HG03280 (cell line): ENCODE results near the gene GTF2F2.

Source experiments
- ATAC-seq: cut with Tn5 transposase; IDR thresholded peaks from one replicate; pipeline ENCODE4 v1.9.1; 2021; ENCODE audit warnings: mild to moderate bottlenecking, moderate library complexity; ENCODE audit not compliant: unreplicated experiment

Gene GTF2F2

GRCh38 chr13:45120967-45121831, 889 bp downstream of the GTF2F2 start:
- no peak for ATAC-seq

- ATAC-seq: no peak
Measured at GRCh38 chr13:45122941-45123340, 2.6 kb downstream of the GTF2F2 start.

- ATAC-seq: peak; percentile 91
Measured at GRCh38 chr13:45132369-45133064, 12.2 kb downstream of the GTF2F2 start.

GRCh38 chr13:45133396-45134118, 13.2 kb downstream of the GTF2F2 start:
- ATAC-seq: no peak

- ATAC-seq: no peak
Measured at GRCh38 chr13:45136741-45137504, 16.6 kb downstream of the GTF2F2 start.

- no peak for ATAC-seq
Measured at GRCh38 chr13:45137526-45137925, 17.2 kb downstream of the GTF2F2 start.

GRCh38 chr13:45138282-45138681, 18.0 kb downstream of the GTF2F2 start:
- ATAC-seq: no peak

GRCh38 chr13:45141369-45141768, 21.1 kb downstream of the GTF2F2 start:
- no peak for ATAC-seq

- ATAC-seq: no peak
Measured at GRCh38 chr13:45142440-45143345, 22.4 kb downstream of the GTF2F2 start.

- ATAC-seq: no peak
Measured at GRCh38 chr13:45143346-45143751, 23.0 kb downstream of the GTF2F2 start.

GRCh38 chr13:45149964-45150363, 29.7 kb downstream of the GTF2F2 start:
- ATAC-seq: no peak

- no peak for ATAC-seq
Measured at GRCh38 chr13:45156565-45157361, 36.5 kb downstream of the GTF2F2 start.

GRCh38 chr13:45162194-45162593, 41.9 kb downstream of the GTF2F2 start:
- no peak for ATAC-seq

GRCh38 chr13:45162821-45163220, 42.5 kb downstream of the GTF2F2 start:
- no peak for ATAC-seq

GRCh38 chr13:45166858-45167257, 46.5 kb downstream of the GTF2F2 start:
- no peak for ATAC-seq

GRCh38 chr13:45167611-45168554, 47.6 kb downstream of the GTF2F2 start:
- ATAC-seq: no peak

GRCh38 chr13:45168555-45168930, 48.2 kb downstream of the GTF2F2 start:
- ATAC-seq: no peak

GRCh38 chr13:45174478-45174877, 54.2 kb downstream of the GTF2F2 start:
- ATAC-seq: no peak
